Measurements from ENCODE around the gene SERINC4. TPM values are rescaled to one million over a fixed set of nuclear protein-coding genes. Genes with fewer than 3 reads are reported as not detected.

SERINC4 gene
- total RNA-seq (2011; cell fraction: chromatin; rRNA removed; ENCODE audit: low replicate concordance): 0.83 and 1.1 TPM in 2 replicates
- 0.50 and 0.53 TPM in 2 replicates for total RNA-seq (2011; cell fraction: nucleolus; rRNA removed)
- total RNA-seq (2011; cell fraction: nucleoplasm; rRNA removed): 0.46 and 0.59 TPM in 2 replicates
- 0.24 TPM in 1 of 2 replicates, not detected in the other for total RNA-seq (2014; rRNA removed)
- total RNA-seq (2014; rRNA removed; fragmentation: Illumina TruSeq; extraction: Trizol): 0.13 TPM in 1 of 2 replicates, not detected in the other
- total RNA-seq (2015; rRNA removed; fragmentation: Illumina TruSeq; extraction: Trizol): 0.08 and 0.14 TPM in 2 replicates
- total RNA-seq (2021): 0.16 and 0.22 TPM in 2 replicates
- polyA plus RNA-seq (2011; rRNA removed): 0.18 TPM in 2 replicates
- polyA plus RNA-seq (2011; cell fraction: cytosol; rRNA removed): 0.07 and 0.13 TPM in 2 replicates
- 0.14 and 0.28 TPM in 2 replicates for polyA plus RNA-seq (2011; cell fraction: nucleus; rRNA removed)
- polyA plus RNA-seq (2012): 0.07 TPM in 1 of 2 replicates, not detected in the other
- 0.06 and 0.18 TPM in 2 replicates for polyA plus RNA-seq (2014; fragmentation: Illumina TruSeq; extraction: Trizol)
- under 1 TPM; 0.23 to 0.48 TPM for polyA plus RNA-seq (2014; fragmentation: Nextera tagmentation; extraction: Ambion mirVana)
- 0.23 and 0.86 TPM in 2 replicates for polyA plus RNA-seq (2014; rRNA removed)
- 0.18 and 0.32 TPM in 2 replicates for polyA minus RNA-seq (2011; rRNA and poly(A)+ RNA removed)
- not detected in 2 replicates for polyA minus RNA-seq (2011; cell fraction: cytosol; rRNA and poly(A)+ RNA removed)
- 0.11 and 0.27 TPM in 2 replicates for polyA minus RNA-seq (2011; cell fraction: nucleus; rRNA and poly(A)+ RNA removed)
- Bru-seq, nascent RNA: percentile 29 among the genes with signal in this experiment
- percentile 34 among the genes with signal in this experiment for BruChase-seq, experiment 1, labeled RNA remaining after a 2-hour chase
- percentile 46 among the genes with signal in this experiment for BruChase-seq, experiment 2, labeled RNA remaining after a 6-hour chase
- long read RNA-seq, experiment 1: 0 reads
- long read RNA-seq, experiment 2: 0 reads
- long read RNA-seq, experiment 3: 0 reads

DNA sequence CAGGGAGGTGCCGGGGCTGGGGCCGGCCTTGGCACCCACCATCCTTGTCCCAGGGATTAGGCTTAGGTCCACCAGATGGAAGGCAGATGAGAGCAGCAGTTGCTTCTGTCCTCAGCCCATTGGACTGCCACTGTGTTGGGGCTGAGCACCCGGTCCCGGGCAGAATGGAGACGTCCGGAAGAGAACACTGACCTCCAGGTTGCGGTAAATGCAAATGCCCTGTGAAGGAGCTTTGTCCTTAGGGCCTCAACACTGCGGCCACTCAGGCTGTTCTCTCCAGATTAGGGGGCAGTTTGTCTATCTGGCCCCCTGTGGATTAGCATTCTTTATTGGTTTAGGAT lies at the start of gene SERINC4:
TSS of gene SERINC4 (minus strand) at position 276 of the 341 bp plus-strand sequence. CDS start at position 42, 234 bp downstream.
- POLR2A ChIA-PET: interaction anchor here (0.6 to 3.7 kb wide), 9 partner anchors 9 to 139 kb away, joined by 3 to 29 read pairs (median 5); partner anchors contain the start of genes MFAP1 and SERF2
- no peak for FAIRE-seq
- H3K9me3 ChIP-seq (replicated peaks; ENCODE audit: control insufficient read depth, insufficient read depth, low read depth, low read length): no peaks in the 10 kb centered on the region
- peaks cover 19 to 28% of the 10 kb centered on the region in 2 experiments for H3K4me1 ChIP-seq (replicated peaks in 1 of 2; ENCODE audit: control insufficient read depth in 2 of 2, insufficient read depth in 2 of 2, low read length in 2 of 2)
- H3K9ac ChIP-seq (ENCODE audit: insufficient read depth in 1 of 2, low read depth in 2 of 2, low read length in 2 of 2): peak within 1 kb of the TSS; percentile 91 to 92
- peak within 1 kb of the TSS; percentile 78 for H3K4me3 ChIP-seq
- CTCF ChIA-PET (ENCODE audit: low intra/inter-chr PET ratio): no interaction called here
- no peaks in the 10 kb centered on the region for H4K20me1 ChIP-seq (replicated peaks; ENCODE audit: control insufficient read depth, insufficient read depth, low read length)
- H3K27ac ChIP-seq (ENCODE audit: extremely low read depth, low read depth, low read length): peak within 1 kb of the TSS; percentile 81
- H3K36me3 ChIP-seq (ENCODE audit: control insufficient read depth, insufficient read depth, low read length): peaks cover 80% of the 10 kb centered on the region
- H3K4me2 ChIP-seq (ENCODE audit: insufficient read depth, low read length): peak within 1 kb of the TSS; percentile 100
- peak; percentile 3 for ATAC-seq
- BruUV-seq (replicated peaks): no TSS peak
- H3K79me2 ChIP-seq (ENCODE audit: control insufficient read depth, insufficient read depth, low read length): peaks cover 27% of the 10 kb centered on the region
- DNase-seq (ENCODE audit: extremely low read depth in 1 of 4, low spot score in 3 of 4): no peak
- intact Hi-C loops (cut with micrococcal nuclease): no loop called here
- no peaks in the 10 kb centered on the region for H3K27me3 ChIP-seq (ENCODE audit: control insufficient read depth in 2 of 2, insufficient read depth in 2 of 2, low read length in 2 of 2)
- in situ Hi-C loops (cut with MboI): no loop called here
- peak within 1 kb of the TSS; percentile 67 for H2AFZ ChIP-seq (ENCODE audit: low read depth, low read length)
- 83% methylated on average over 8 of the region's 8 CpGs for WGBS (ENCODE audit: insufficient coverage, low coverage, missing lambda C conversion rate)
- H3K9me1 ChIP-seq (ENCODE audit: control insufficient read depth, insufficient read depth, low read length): peaks cover 5% of the 10 kb centered on the region
- TF ChIP-seq ZNF589 (CRISPR knock-in tag; IDR thresholded peaks at IDR 0.05; ENCODE audit: low read depth) (0 out of 2 replicates have a peak, but pooled peaks have one; percentile 29), MYC (IDR thresholded peaks at IDR 0.05; ENCODE audit: low read depth, low read length) (no peak), MYC (CRISPR knock-in tag; IDR thresholded peaks at IDR 0.05; ENCODE audit: borderline replicate concordance, low read depth) (no peak), BRF1 (IDR thresholded peaks at IDR 0.05; ENCODE audit: borderline replicate concordance, extremely low read depth, insufficient read length) (no peak), GABPB1 (CRISPR knock-in tag; IDR thresholded peaks at IDR 0.05) (no peak), CGGBP1 (CRISPR knock-in tag; IDR thresholded peaks at IDR 0.05) (no peak), ZNF584 (CRISPR knock-in tag; IDR thresholded peaks at IDR 0.05; ENCODE audit: low read depth) (no peak), FIP1L1 (IDR thresholded peaks at IDR 0.05; ENCODE audit: low read depth, low read length, poor library complexity, severe bottlenecking) (no peak), RFX1 (IDR thresholded peaks at IDR 0.05) (no peak), USF2 (CRISPR knock-in tag; IDR thresholded peaks at IDR 0.05) (no peak), MED1 (CRISPR knock-in tag; IDR thresholded peaks at IDR 0.05; ENCODE audit: borderline replicate concordance) (no peak), FOXA3 (CRISPR knock-in tag; conservative IDR thresholded peaks at IDR 0.05 in 1 of 2, IDR thresholded peaks at IDR 0.05 in 1 of 2) (0 out of 4 replicates have a peak, but pooled peaks of 1 of the 2 experiments have one; percentile 17), ZNF717 (CRISPR knock-in tag; IDR thresholded peaks at IDR 0.05) (no peak), FUS (optimal IDR thresholded peaks at IDR 0.05; ENCODE audit: low read depth, low read length) (no peak)
- TF ChIP-seq, protein P1, sequence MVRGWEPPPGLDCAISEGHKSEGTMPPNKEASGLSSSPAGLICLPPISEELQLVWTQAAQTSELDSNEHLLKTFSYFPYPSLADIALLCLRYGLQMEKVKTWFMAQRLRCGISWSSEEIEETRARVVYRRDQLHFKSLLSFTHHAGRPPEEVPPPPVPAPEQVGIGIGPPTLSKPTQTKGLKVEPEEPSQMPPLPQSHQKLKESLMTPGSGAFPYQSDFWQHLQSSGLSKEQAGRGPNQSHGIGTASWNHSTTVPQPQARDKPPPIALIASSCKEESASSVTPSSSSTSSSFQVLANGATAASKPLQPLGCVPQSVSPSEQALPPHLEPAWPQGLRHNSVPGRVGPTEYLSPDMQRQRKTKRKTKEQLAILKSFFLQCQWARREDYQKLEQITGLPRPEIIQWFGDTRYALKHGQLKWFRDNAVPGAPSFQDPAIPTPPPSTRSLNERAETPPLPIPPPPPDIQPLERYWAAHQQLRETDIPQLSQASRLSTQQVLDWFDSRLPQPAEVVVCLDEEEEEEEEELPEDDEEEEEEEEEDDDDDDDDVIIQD (CRISPR knock-in tag; IDR thresholded peaks at IDR 0.05): 0 out of 2 replicates have a peak, but pooled peaks have one; percentile 25
- TF ChIP-seq, protein P2, sequence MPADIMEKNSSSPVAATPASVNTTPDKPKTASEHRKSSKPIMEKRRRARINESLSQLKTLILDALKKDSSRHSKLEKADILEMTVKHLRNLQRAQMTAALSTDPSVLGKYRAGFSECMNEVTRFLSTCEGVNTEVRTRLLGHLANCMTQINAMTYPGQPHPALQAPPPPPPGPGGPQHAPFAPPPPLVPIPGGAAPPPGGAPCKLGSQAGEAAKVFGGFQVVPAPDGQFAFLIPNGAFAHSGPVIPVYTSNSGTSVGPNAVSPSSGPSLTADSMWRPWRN (IDR thresholded peaks at IDR 0.05; ENCODE audit: low read depth): no peak
